ENCODE data around the gene HEYL.

HEYL gene

GRCh38 chr1:39639305-39640130 lies at the start of gene HEYL:
TSS of gene HEYL (minus strand) at chr1:39639643. CDS start at chr1:39639625, 18 bp downstream.
- DNase-seq = peak; percentile 50

GRCh38 chr1:39689214-39689613 lies 49.8 kb upstream of the HEYL start:
- DNase-seq = no peak

- no peak for DNase-seq
Observed at GRCh38 chr1:39688706-39689105, 49.3 kb upstream of the HEYL start.

GRCh38 chr1:39687243-39687642 lies 47.8 kb upstream of the HEYL start:
- DNase-seq = no peak

- no peak for DNase-seq
Observed at GRCh38 chr1:39685071-39685470, 45.6 kb upstream of the HEYL start.

GRCh38 chr1:39684313-39684664 lies 44.8 kb upstream of the HEYL start:
- no peak for DNase-seq

GRCh38 chr1:39683591-39684312 lies 44.3 kb upstream of the HEYL start:
- peak; percentile 57 for DNase-seq

GRCh38 chr1:39681999-39682398 lies 42.6 kb upstream of the HEYL start:
- no peak for DNase-seq

GRCh38 chr1:39681294-39681693 lies 41.9 kb upstream of the HEYL start:
- no peak for DNase-seq

GRCh38 chr1:39680751-39681150 lies 41.3 kb upstream of the HEYL start:
- DNase-seq = no peak

- DNase-seq = no peak
Observed at GRCh38 chr1:39679821-39680220, 40.4 kb upstream of the HEYL start.

GRCh38 chr1:39678889-39679288 lies 39.4 kb upstream of the HEYL start:
- no peak for DNase-seq

- DNase-seq = no peak
Observed at GRCh38 chr1:39677645-39678044, 38.2 kb upstream of the HEYL start.

GRCh38 chr1:39676948-39677548 lies 37.6 kb upstream of the HEYL start:
- no peak for DNase-seq

GRCh38 chr1:39675220-39675619 lies 35.8 kb upstream of the HEYL start:
- DNase-seq = no peak

- DNase-seq = no peak
Observed at GRCh38 chr1:39673215-39673614, 33.8 kb upstream of the HEYL start.

GRCh38 chr1:39672551-39672947 lies 33.1 kb upstream of the HEYL start:
- DNase-seq = peak; percentile 29

- peak; percentile 25 for DNase-seq
Observed at GRCh38 chr1:39671793-39672550, 32.5 kb upstream of the HEYL start, which contains the start of gene NT5C1A. TSS of gene NT5C1A (minus strand) at chr1:39672107. CDS start at chr1:39672038, 69 bp downstream.

- no peak for DNase-seq
Observed at GRCh38 chr1:39671433-39671792, 32.0 kb upstream of the HEYL start.

- no peak for DNase-seq
Observed at GRCh38 chr1:39670689-39671088, 31.2 kb upstream of the HEYL start.

- DNase-seq = no peak
Observed at GRCh38 chr1:39668894-39669293, 29.5 kb upstream of the HEYL start.

- DNase-seq = no peak
Observed at GRCh38 chr1:39668111-39668510, 28.7 kb upstream of the HEYL start.

GRCh38 chr1:39666772-39667171 lies 27.3 kb upstream of the HEYL start:
- DNase-seq = no peak

Measured in activated CD4-positive, alpha-beta T cell treated with anti-CD3 and anti-CD28 coated beads, Interleukin-2, amount 50 U/mL, for 1 hour (primary cell).